Peyer's patch (tissue), 4 donors: ENCODE data around the gene SLC22A13. TPM values are rescaled to one million over a fixed set of nuclear protein-coding genes. Genes with fewer than 3 reads are reported as not detected.
"Not testable (repeated sequence)": the region's sequence is repeated elsewhere in the genome, so short reads cannot be mapped to it uniquely, and the experiment has no call there.

ENCODE experiments used
- DNase-seq, 3 donors: peaks; one replicate each; pipeline ENCODE4 v3.0.0-alpha.2; 2017 to 2019
- H3K27ac ChIP-seq, 4 donors: fragments of 200-600 bp; sonication (generic); one replicate each; pipeline ENCODE4 v1.5.1; 2016 to 2019
- H3K27me3 ChIP-seq, 2 donors: fragments of 200-600 bp; sonication (generic); one replicate each; pipeline ENCODE4 v1.5.1; 2019
- H3K36me3 ChIP-seq, 3 donors: fragments of 200-600 bp; sonication (generic); one replicate each; pipeline ENCODE4 v1.5.1; 2016 to 2019
- H3K4me1 ChIP-seq, 4 donors: fragments of 200-600 bp; sonication (generic); one replicate each; pipeline ENCODE4 v1.5.1; 2016 to 2019
- H3K4me3 ChIP-seq, 4 donors: fragments of 200-600 bp; sonication (generic); 1 replicate in 3 of 4; 2 replicates in 1 of 4; pipeline ENCODE4 v1.5.1; 2016 to 2019; ENCODE audit warnings: mild to moderate bottlenecking in 1 of 4
- H3K9me3 ChIP-seq, 4 donors: fragments of 200-600 bp; sonication (generic); one replicate each; pipeline ENCODE4 v1.5.1; 2016 to 2019; ENCODE audit warnings: mild to moderate bottlenecking in 1 of 4
- CTCF ChIP-seq, 6 experiments: fragments of 450-650 bp in 4 of 6; fragments of 200-600 bp in 2 of 6; sonication (generic) in 1 of 6; IDR thresholded peaks; one replicate each; pipeline ENCODE4 v1.5.1; 2017 to 2019; ENCODE audit warnings: antibody characterized with exemption in 6 of 6, mild to moderate bottlenecking in 3 of 6, moderate library complexity in 1 of 6
- POLR2A ChIP-seq, 2 donors: fragments of 450-650 bp; IDR thresholded peaks; one replicate each; pipeline ENCODE4 v1.5.1; 2017; ENCODE audit warnings: antibody characterized with exemption in 2 of 2, mild to moderate bottlenecking in 2 of 2, moderate library complexity in 2 of 2
- total RNA-seq, 4 donors: library from RNA; depleted of rRNA; stranded (reverse); fragments of >200 nt; gene quantifications; one replicate each; pipeline ENCODE4 v1.1.0, GENCODE V29; 2016

SLC22A13 gene
- total RNA-seq, 4 donors from 2014 or later: 1.4 to 5.0 (median 1.7) TPM; not detected in 1

- Histone ChIP-seq H3K9me3 (peaks cover 0 to 3% (median 0%) of the 10 kb centered on the region in 4 donors), H3K27ac (no peak overlapping the region), H3K4me3 (no peak overlapping the region), H3K27me3 (no peaks in the 10 kb centered on the region), H3K36me3 (peaks cover 0 to 47% (median 0%) of the 10 kb centered on the region in 3 donors), H3K4me1 (no peaks in the 10 kb centered on the region)
- TF ChIP-seq CTCF (IDR thresholded peaks at IDR 0.05) (no peak), POLR2A (IDR thresholded peaks at IDR 0.05) (no peak)
- DNase-seq: no peak
Observed at GRCh38 chr3:38238416-38239008, 27.1 kb upstream of the SLC22A13 start.

GRCh38 chr3:38242812-38243211 is 22.8 kb upstream of the SLC22A13 start:
- H3K9me3 ChIP-seq, H3K27me3 ChIP-seq, H3K27ac ChIP-seq, H3K4me1 ChIP-seq, DNase-seq, H3K4me3 ChIP-seq: not testable (repeated sequence)
- peaks cover 0 to 31% (median 0%) of the 10 kb centered on the region in 3 donors for H3K36me3 ChIP-seq

- Histone ChIP-seq H3K36me3 (peaks cover 0 to 38% (median 0%) of the 10 kb centered on the region in 3 donors), H3K27ac (no peak overlapping the region), H3K9me3 (no peaks in the 10 kb centered on the region), H3K4me3 (no peak overlapping the region), H3K27me3 (no peaks in the 10 kb centered on the region), H3K4me1 (no peaks in the 10 kb centered on the region)
- TF ChIP-seq CTCF (IDR thresholded peaks at IDR 0.05) (no peak), POLR2A (IDR thresholded peaks at IDR 0.05) (no peak)
- no peak for DNase-seq
Observed at GRCh38 chr3:38245930-38246329, 19.7 kb upstream of the SLC22A13 start.

GRCh38 chr3:38247366-38248035 is 18.1 kb upstream of the SLC22A13 start:
- Histone ChIP-seq H3K9me3 (no peaks in the 10 kb centered on the region), H3K27ac (no peak overlapping the region), H3K4me3 (no peak overlapping the region), H3K27me3 (no peaks in the 10 kb centered on the region), H3K4me1 (no peaks in the 10 kb centered on the region), H3K36me3 (peaks cover 0 to 54% (median 0%) of the 10 kb centered on the region in 3 donors)
- TF ChIP-seq CTCF (IDR thresholded peaks at IDR 0.05) (peak in 3 of 6 experiments; percentile 18 to 29 (median 22)), POLR2A (IDR thresholded peaks at IDR 0.05) (no peak)
- DNase-seq: no peak

GRCh38 chr3:38250198-38250597 is 15.4 kb upstream of the SLC22A13 start:
- Histone ChIP-seq H3K27ac (no peak overlapping the region), H3K4me3 (no peak overlapping the region), H3K27me3 (no peaks in the 10 kb centered on the region), H3K36me3 (peaks cover 0 to 76% (median 0%) of the 10 kb centered on the region in 3 donors), H3K4me1 (no peaks in the 10 kb centered on the region), H3K9me3 (no peaks in the 10 kb centered on the region)
- TF ChIP-seq CTCF (IDR thresholded peaks at IDR 0.05) (no peak), POLR2A (IDR thresholded peaks at IDR 0.05) (no peak)
- no peak for DNase-seq

- no peaks in the 10 kb centered on the region for H3K27me3 ChIP-seq
- H3K9me3 ChIP-seq: no peaks in the 10 kb centered on the region
- no peak for DNase-seq
- H3K4me1 ChIP-seq: no peaks in the 10 kb centered on the region
- H3K36me3 ChIP-seq: peaks cover 0 to 69% (median 0%) of the 10 kb centered on the region in 3 donors
- no peak overlapping the region for H3K27ac ChIP-seq
- TF ChIP-seq POLR2A (IDR thresholded peaks at IDR 0.05): no peak
- no peak for TF ChIP-seq CTCF (IDR thresholded peaks at IDR 0.05)
- H3K4me3 ChIP-seq: no peak overlapping the region
Observed at GRCh38 chr3:38251197-38251596, 14.4 kb upstream of the SLC22A13 start.
